ENCODE results near the gene CMA1.

CMA1 gene

GRCh38 chr14:24465368-24465767 lies 42.7 kb downstream of the CMA1 start:
- no peak for DNase-seq

DNA sequence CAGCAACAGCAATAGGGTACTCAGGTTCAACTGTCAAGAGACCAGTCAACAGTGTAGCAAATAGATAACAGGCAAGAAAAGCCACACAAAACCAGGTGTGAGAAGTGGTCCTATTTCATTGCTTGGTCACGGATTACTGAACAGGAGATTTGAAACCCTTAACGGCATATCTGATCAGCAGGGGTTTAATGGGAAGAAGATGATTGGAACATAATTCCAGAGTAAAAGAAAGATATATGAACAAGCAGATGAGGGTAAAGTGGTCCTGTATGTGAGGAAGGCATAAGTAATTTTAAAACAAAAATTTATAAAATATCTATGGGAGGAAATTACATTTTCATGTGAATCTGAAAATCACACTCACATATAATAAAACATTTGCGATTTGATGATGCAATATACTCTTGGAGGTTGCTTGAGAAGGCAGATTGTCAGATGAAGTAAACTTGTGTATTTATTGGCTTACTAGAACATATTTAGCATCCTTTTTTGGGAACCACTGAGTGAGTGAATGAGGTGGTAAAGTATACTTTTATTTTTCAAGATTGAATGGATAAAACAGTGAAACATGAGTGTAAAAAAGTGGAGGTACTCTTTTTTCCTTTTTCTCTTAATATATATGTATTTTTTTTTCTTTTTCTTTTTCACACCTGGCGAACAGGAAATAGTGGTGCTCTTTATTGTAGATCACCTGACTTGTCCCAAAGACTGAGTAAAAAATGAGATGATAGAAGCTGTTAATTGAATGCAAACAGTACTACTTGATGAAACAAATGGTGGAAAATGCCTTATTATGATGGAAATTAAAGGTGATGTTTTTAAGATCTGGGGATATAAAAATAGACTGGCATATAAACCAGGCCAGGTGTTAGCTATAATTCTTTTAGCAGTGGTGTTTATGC lies 43.9 kb downstream of the CMA1 start:
- no peak for DNase-seq

DNA sequence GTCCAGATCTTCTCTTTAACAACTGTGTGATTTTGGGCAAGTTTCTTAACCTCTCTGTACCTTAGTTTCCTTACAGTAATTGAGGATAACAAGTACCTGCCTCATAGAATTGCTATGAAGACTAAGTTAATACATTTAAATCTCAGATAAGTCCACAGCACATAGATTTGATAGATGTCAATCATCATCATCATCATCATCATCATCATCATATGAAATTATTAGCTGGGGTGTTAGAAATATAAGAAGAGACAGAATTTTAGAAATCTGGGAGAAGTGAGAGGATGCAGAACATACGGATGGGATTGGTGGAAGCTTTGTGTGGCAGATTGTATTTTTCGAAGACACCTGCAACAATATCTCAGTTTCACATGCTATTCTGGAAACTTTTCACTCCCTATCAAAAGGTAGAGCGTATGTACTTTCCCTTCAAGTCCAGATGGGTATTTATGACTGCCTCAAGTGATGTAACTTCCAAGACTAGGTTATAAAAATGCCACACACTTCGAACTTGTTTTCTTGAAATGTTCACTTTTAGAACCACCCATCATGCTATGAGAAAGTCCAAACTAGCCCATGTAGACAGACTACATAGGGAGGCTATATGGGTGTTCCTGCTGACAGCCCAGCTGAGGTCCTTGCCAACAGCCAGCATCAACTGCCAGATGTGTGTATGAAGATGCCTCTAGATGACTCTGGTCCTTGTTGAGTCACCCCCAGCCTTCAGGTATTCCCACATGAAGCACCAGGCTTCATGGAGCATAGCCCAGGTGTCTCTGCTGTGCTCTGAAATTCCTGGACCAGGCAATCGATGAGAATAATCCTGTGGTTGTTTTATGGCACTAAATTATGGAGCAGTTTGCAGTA lies 44.8 kb downstream of the CMA1 start:
- DNase-seq: no peak

DNA sequence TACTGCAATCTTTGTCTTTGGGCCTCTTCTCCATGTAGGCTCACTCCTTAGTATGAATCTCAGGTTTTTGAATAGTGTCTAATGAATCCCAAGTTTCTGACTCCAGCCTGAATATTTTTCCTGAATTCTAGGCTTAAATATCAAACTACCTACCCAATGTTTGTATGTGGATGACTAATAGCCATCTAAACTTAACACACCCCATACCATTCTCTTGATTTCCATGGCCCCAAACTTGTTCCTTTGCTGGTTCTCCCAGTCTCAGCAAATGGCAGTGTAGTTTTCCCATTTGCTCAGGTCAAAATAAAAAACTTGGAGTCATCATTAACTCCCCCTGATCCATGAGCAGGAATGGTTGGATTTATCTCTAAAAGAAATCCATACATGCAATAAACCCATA lies 46.7 kb downstream of the CMA1 start:
- no peak for DNase-seq

DNA sequence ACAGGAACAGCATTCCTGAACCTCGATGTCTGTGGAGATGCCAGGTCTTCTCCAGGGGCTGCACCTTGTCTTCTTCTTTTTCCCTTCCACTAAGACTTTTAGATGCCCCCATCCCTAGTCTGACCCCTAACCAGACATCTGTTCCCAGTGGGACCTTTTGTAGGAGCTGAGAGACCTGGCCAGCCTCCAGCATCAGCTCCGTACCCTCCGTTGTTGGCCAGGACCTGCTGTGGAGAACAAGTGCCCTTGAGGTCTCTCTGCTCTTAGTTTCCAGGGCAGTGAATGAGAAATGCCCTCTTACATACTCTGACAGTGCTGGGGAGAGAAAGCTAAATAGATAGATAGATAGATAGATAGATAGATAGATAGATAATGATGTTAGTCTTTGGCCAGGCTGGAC lies 48.7 kb downstream of the CMA1 start:
- no peak for DNase-seq

DNA sequence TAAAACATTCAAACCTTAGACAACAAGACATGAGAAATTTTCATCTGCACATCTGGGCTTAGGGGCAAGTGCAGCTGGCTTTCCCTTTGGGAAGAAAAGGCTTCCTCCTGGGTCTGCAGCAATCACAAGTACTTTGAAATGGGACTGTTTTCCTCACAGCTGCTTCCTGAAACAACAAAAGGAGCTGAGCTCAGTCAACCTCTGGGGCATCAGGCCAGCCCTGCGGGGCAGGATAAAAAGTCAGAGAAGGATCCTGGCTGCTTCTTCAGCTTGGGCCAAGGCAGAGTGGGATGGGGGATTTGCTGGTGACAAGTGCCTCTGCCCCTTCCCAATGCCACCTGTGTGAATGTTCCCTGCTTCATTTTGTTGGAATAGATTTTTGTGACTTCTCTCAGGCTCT lies 49.3 kb downstream of the CMA1 start:
- no peak for DNase-seq

DNA sequence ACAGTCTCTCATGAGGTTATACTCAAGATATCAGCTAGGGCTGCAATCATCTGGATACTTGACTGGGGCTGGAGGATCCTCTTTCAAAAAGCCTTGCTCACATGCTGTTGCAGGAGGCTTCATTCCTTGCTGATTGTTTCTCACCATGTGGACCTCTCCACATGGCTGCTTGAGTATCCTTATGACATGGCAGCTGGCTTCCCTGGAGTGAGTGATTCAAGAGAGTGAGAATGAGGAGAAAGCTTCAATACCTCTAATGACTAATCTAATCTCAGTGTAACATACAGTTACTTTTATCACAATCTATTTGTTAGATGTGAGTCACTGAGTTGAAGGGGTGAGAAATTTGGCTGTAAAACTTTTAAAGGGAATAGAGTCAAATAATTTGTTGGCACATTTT lies 51.1 kb downstream of the CMA1 start:
- no peak for DNase-seq
